ENCODE data around the gene BUB1B.

DNA sequence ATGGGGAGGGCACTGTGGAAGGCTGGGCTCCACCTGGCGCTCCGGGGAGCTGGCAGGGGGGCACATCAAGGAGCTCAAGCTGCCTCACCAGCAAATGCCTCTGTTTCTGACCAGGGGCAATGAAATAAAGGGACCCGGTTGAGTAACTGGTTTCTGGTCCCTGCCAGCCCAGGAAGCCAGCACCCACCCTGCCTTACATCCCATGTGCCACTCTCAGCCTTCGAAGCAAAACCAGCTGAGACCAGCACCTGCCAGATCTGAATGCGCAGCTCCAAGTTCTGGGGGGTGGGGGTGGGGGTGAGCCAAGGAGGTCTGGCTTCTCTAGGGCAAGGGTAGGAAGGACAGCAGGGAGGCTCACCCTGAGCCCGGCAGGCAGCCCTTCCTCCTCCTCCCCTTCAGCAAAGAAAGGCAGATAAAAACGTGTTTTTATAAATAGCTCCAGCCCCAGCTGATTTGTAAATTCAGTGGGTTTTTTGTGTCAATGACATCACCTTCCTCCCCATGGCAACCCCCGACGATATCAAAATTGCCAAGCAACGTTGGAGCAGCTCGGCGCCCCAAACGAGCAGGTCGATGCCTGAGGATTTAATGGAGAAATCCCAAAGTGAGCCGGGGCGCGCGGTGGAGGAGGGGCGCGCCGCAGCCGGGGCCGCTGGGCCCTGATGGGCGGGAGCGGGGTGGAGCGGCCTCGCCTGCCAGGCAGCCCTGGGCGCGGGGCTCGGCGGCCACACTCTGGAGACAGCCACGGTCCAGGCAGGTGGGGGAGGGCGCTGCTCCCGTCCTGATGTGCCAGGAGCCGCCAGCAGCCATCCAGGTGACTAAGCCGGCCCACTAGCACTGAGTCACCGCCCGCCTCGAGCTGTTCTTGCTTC is 77.9 kb downstream of the BUB1B start, which contains the start of gene PAK6:
- TF ChIP-seq CTCF (optimal IDR thresholded peaks at IDR 0.05 in 1 of 3, IDR thresholded peaks at IDR 0.05 in 1 of 3, conservative IDR thresholded peaks at IDR 0.05 in 1 of 3; ENCODE audit: extremely low read depth in 1 of 3, insufficient read depth in 2 of 3, low read length in 3 of 3) (no peak), EZH2 (IDR thresholded peaks at IDR 0.05; ENCODE audit: low read length) (no peak)

Measured in keratinocyte (primary cell).